Measurements from ENCODE around the gene CEACAM16.
"Not testable (repeated sequence)": the region's sequence is repeated elsewhere in the genome, so short reads cannot be mapped to it uniquely, and the experiment has no call there.

Gene CEACAM16

DNA sequence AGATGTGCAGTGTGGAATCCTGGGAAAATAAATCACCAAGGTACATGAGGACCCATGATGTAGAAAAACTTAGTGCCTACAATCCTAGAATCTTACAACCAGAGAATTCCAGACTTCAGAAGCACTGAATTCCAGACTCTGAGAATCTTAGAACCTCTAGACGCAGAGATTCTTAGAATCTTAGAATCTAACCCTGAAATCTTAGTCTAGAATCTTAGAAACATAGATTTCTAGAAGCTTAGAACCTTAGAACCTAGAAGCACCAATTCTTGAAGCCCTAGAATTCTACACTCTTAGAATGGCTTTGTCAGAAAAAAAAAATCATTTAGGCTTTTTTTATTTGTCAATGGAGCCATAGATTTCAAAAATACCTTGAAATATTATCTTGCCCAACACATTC lies 6.0 kb downstream of the CEACAM16 start:
- no peak for DNase-seq

DNA sequence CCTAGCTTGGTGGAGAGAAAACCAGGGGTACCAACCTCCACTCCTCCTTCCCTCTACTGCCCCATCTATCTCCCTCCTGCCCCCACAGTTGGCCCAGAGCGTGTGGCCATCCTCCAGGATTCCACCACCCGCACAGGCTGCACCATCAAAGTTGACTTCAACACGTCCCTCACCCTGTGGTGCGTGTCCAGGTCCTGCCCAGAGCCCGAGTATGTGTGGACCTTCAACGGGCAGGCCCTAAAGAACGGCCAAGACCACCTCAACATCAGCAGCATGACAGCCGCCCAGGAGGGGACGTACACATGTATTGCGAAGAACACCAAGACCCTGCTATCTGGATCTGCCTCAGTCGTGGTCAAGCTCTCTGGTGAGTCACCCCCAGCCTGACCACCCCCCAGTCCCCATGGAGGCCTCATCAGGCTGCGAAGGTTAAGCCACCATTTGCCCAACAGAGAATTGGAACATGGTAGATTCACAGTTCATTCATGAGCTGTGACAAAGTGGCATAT lies 6.6 kb downstream of the CEACAM16 start:
- DNase-seq, result no peak

DNA sequence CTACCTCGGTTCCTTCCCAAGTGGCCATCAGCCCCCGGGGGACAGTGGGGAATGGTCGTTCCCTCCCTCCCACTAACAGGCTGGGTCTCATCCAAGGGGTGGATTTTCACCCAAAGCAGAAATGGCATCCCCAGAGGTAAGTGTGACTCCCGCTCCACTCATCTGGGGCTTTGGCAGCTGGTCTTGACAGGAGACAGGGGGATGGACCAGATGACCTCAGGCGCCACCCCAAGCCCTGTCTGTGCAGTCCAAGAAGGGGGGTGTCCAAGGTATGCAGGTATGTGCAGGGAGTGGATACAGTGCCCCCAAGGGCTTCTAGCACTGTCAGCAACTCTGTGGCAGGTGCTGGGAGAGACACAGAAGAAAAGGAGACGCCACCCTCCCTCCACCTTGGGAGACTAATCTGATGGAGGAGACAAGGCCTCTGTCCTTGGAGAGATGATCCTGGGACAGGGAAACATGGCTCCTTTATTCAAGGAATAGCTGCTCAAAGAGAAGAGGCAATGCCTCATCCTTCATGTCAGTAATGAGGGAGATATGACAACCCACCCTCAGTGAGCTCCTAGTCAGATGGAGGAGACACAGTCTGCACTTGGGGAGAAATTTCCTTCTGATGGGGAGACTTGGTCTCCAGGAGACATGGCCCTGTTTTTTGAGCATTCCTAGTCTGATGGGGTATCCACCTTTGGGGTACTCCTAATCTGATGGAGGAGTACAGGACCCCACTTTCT lies 7.7 kb downstream of the CEACAM16 start:
- no peak for DNase-seq

DNA sequence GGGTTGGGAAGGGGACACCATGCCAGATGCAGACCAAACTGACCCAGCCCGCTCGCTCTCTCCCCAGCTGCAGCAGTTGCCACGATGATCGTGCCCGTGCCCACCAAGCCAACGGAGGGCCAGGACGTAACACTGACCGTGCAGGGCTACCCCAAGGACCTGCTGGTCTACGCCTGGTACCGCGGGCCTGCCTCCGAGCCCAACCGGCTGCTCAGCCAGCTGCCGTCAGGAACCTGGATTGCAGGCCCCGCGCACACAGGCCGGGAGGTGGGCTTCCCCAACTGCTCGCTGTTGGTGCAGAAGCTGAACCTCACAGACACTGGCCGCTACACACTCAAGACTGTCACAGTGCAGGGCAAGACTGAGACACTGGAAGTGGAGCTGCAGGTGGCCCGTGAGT lies 8.8 kb downstream of the CEACAM16 start:
- no peak for DNase-seq

DNA sequence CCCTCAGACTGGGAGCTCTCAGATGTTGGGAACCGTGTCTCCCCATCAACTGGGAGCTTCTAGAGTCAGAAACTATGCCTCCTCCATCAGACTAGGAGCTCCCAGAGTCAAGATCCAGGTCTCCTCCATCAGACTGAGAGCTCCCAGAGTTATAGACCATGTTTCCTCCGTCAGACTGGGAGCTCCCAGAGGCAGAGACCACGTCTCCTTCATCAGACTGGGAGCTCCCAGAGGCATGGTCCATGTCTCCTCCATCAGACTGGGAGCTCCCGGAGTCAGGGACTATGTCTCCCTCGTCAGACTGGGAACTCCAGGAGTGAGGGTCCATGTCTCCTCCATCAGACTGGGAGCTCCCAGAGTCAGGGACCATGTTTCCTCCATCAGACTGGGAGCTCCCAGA lies 10.0 kb downstream of the CEACAM16 start:
- no peak for DNase-seq

DNA sequence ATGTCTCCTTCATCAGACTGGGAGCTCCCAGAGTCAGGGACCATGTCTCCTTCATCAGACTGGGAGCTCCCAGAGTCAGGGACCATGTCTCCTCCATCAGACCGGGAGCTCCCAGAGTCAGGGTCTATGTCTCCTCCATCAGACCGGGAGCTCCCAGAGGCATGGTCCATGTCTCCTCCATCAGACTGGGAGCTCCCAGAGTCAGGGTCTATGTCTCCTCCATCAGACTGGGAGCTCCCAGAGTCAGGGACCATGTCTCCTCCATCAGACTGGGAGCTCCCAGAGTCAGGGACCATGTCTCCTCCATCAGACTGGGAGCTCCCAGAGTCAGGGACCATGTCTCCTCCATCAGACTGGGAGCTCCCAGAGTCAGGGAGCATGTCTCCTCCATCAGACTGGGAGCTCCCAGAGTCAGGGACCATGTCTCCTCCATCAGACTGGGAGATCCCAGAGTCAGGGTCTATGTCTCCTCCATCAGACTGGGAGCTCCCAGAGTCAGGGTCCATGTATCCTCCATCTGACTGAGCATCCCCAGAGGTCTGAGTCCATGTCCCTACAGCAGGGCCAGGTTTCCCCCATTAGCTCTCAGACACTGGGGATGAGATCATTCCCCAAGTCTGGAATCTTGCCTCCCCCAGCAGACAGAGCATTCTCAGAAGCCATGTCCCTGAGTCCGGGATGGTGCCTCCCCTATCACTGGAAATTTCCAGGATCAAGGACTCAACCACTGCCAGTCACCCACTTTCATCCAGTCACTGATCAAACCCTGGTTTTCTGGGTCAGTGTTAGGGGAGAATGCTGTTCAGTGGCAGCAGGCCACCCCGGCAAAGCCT lies 10.7 kb downstream of the CEACAM16 start:
- not testable (repeated sequence) for DNase-seq

DNA sequence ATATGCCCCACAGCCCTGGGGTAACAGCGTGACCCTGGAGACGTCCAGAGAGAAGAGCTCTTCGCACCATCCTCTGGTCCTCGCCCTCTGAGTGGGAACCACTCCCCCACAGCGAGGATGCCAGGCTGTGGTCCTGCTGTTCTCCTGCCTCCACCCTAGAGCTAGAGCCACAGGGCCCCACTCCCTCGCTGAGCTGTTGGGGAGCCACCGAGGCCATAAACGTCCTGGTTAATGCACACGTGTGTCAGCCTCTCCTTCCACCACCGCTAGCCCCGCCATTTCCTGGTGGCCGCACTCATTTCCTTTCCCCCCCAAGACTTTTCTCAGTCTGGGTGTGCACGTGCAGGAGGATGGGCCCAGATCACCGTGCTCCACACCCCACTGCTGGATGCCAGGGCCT lies 11.5 kb downstream of the CEACAM16 start:
- no peak for DNase-seq

DNA sequence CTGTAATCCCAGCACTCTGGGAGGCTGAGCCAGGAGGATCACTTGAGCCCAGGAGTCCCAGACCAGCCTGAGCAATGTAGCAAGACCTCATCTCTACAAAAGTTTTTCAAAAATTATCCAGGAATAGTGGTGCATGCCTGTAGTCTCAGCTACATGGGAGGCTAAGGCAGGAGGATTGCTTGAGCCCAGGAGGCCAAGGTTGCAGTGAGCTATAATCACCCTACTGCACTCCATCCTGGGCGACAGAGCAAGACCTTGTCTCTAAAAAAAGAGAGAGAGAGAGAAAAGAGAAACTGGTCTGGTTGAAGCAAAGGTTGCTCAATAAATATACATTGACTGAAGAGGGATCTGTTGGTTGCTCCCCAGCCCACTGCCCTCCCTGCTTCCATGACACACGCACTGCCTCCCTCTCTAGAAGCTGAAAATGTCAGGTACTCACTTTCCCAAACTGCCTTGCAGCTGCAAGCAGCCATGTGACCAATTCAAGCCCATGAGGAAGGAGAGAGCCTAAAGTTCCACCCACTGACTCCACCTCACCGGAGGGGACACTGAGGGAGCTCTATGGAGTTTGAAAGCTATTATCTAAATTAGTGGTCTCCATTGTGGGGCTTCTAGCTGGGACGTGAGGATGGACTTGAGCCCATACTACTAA lies 14.0 kb downstream of the CEACAM16 start:
- DNase-seq, result no peak

DNA sequence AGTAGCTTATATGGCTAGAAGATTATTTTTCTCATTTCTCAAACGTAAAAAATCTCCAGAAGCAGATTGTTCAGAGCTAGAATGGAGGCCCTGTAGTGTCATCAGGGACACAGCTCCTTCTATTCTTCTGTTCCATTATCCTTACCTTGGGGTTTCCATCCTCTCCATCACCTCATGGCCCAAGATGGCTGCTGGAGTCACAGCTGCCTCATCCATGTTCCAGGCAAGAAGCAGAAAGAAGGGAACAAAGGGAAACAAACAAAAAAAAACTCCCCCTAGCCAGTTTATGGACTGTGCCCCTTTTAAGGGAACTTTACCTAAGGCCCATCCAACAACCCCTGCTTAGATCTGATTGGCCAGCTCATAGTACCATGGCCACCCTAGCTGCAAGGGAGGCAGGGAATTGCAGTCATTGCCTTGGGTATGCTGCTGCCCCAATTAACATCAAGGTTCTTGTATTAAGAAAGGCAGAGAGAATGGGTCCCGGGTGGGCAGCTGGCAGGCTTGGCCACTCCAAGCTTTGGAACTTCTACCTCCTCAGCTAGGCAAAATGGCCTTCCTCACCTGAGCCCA lies 15.7 kb downstream of the CEACAM16 start:
- DNase-seq, result no peak

DNA sequence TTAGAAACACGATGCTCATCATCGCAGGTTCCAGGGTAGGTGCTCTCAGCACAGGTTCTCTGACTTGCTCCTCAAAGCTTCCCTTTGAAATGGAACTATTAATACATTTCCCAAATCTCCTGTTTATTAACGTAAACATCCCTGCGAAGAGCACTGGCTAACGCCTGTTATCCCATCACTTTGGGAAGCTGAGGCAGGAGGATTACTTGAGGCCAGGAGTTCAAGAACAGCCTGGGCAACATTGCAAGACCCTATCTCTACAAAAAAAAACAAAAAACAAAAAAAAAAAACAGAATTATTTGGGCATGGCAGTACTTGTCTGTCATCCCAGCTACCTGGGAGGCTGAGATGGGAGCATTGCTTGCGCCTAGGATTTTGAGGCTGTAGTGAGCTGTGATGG lies 18.7 kb downstream of the CEACAM16 start:
- DNase-seq, result no peak

DNA sequence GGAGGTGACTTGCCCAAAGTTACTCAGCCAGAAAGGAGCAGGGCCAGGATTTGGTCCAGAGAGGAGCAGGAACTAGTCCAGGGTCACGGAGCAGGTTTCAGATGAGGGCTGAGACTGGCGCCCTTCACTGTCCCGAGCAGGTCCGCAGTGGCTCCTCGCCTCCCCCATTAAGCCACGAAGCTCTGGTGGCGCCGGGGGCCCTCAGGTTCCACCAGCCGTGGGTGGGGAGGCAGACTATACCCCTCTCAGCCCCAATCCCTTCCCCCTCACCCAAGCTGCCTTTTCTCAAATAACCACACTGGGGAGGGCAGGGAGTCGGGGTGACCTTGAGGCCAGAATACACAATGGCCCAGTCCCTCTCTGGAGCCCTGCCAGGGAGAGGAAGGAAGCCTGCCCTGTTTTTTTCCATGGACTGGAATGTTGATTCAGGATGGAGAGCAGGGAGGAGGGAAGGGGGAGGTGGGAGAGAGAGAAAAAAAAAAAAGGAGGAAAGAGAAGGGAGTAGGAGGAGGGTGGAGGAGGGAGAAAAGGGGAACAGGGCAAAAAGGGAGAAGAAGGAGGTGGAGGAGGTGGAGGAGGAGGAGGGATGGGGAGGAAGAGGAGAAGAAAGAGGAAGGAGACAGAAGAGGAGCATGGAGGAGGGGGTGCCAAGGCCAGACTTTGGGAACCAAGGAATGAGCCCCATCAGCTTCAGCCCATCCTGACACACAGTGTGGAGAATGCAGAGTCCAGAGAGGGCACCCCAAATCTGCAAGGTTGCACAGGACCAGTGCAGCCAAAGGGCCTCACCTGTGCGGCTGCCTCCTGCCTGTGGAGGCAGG lies 19.7 kb downstream of the CEACAM16 start:
- DNase-seq, result peak; percentile 84

DNA sequence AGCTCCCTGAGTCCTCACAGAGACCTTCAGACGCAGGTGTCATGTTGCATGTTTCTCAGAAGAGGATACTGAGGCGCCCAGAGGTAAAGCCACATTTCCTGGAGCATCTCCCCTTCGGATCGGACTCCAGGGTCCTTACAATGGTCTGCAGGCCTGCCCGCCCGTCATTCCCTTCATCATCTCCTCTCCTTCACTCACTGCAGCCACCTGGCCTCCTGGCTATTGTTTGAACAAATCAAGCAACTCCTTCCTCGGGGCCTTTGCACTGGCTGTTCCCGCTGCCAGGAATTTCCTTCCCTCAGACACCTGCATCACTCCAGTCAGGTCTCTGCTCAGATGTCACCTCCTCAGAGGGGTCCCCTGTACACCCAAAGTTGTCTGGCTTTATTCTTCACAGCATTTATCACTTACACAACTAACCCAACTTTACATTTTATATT lies 20.3 kb downstream of the CEACAM16 start:
- no peak for DNase-seq

DNA sequence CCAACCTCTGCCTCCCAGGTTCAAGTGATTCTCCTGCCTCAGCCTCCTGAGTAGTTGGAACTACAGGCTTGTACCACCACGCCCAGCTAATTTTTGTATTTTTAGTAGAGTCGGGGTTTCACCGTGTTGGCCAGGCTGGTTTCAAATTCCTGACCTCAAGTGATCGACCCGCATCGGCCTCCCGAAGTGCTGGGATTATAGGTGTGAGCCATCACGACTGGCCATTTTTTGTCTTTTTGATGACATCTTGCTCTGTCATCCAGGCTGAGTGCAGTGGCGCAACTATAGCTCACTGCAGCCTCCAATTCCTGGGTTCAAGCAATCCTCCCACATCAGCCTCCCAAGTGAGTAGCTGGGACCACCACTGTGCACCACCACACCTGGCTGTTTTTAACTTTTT lies 21.4 kb downstream of the CEACAM16 start:
- DNase-seq, result not testable (repeated sequence)

DNA sequence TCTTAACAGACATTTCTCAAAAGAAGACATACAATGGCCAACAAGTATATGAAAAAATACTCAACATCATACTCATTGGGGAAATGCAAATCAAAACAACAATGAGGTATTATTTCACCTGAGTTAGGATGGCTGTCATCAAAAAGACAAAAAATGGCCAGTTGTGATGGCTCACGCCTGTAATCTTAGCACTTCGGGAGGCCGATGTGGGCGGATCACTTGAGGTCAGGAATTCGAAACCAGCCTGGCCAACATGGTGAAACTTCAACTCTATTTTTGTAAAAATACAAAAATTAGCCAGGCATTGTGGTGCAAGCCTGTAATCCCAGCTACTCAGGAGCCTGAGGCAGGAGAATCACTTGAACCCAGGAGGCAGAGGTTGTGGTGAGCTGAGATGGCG lies 22.0 kb downstream of the CEACAM16 start:
- no peak for DNase-seq

DNA sequence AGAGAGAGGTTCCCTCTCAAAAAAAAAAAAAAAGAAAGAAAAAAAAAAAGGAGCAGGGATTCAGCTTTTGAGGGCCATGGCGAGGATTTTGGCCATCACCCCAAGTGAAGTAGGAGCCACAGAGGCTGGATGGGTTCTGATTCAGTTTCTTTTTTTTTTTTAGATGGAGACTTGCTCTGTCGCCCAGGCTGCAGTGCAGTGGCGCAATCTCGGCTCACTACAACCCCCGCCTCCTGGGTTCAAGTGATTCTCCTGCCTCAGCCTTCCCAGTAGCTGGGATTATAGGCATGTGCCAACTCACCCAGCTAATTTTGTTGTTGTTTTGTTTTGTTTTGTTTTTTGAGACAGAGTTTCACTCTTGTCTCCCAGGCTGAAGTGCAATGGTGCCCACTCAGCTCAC lies 22.4 kb downstream of the CEACAM16 start:
- DNase-seq, result not testable (repeated sequence)

DNA sequence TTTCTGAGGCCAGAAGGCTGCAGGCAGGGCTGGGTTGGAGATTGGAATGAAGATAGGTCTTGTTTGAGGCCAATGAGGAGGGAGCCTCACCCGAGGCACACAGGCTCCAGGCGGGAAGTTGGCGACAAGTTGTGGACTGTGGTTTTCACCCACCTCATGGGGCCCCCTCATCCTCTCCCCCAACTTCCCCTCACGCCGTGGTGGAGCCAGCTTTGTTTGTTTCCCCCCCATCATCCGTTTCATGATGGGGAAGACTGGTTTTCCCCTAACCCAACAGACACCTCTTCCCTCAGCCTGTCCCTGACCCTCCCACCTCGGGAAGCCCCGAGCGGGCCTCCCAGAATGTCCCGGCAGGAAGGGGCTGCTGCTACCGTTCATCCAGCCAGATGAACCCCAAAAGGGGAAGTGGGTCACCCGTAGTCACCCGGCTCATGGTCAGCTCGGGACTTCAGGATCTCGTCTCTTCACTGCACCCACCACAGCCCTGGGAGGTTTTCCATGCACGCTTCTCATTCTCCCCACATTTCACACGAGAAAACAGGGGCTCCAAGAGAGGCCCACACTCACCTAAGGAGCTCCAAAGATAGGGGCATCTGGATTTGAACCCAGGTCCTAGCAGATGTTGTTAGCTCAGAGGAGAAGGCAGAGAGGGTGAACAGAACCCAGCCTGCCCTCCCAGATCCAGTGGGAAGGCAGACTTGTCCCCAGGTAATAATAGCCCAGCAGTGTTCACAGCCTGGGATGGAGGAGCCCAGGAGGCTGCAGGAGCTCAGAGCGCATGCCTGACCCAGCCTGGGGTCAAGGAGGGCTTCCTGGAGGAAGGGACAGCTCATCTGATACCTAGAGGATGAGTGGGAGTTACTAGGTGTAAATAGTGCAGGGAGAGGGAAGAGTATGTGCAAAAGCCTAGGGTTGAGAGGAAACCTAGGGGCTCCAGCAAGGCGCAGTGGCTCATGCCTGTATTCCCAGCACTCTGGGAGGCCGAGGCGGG lies 23.5 kb downstream of the CEACAM16 start:
- DNase-seq, result no peak

DNA sequence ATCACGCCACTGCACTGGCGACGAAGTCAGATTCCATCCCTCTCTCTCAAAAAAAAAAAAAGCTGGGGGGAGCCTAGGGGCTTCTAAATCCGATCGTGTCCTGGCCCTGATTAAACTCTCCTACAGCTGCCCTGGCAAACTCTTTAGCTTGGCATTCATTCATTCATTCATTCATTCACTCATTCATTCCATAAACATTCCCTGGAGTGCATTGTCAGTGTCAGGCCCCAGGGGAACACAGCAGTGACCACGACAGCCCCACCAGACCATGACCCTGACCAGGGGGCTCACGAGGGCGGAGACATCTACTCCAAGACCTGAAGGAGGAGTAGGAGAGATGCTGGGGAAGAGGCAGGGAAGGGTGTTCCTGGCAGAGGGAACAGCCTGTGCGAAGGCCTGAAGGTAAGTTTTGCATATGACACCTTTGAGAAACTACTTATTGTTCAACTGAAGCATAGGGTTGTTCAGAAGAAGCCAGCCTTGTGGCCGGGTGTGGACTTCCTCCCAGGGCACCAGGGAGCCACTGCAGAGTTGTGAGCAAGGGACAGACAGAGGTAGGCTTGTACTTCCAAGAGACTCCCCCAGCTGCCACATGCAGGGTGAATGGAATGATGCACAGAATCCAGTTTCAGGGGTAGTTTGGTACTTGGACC lies 24.5 kb downstream of the CEACAM16 start:
- no peak for DNase-seq

DNA sequence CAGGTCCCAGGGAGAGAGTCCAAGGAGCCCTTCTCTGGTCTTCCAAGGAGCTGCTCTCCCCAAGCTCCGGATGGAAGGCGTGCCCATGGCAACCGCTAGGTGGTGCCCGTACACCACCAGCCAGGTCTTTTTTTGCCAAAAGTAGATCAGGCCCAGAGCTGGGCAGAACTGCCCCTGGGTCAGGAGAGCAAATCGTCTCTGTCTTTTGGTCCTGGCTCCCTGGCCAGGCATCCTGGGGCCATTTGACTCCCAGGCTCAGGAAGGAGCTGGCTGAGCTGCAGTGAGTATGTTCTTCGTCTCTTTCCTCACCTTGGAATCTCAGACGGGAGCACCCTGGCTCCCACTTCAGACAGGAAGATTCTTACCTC lies 25.0 kb downstream of the CEACAM16 start:
- DNase-seq, result peak; percentile 70

DNA sequence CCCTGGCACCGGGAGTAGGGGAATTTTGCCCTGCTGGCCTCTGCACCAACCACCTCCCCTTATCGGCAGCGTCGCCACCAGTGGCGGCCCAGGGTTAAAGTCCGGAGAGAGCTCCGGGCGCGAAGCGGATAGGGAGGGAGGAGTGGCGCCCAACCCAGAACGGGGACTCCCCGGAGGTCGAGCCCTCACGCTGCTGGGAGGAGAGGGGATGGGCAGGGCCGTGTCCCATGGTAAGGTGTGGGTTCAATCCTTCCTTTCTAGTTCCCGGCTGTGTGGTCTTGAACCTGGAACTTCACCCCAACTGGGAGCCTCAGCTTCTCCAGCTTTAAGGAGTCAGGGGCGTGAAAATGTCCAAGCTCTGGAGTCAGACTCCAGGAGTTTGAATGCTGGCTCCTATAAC lies 26.3 kb downstream of the CEACAM16 start:
- DNase-seq, result no peak

DNA sequence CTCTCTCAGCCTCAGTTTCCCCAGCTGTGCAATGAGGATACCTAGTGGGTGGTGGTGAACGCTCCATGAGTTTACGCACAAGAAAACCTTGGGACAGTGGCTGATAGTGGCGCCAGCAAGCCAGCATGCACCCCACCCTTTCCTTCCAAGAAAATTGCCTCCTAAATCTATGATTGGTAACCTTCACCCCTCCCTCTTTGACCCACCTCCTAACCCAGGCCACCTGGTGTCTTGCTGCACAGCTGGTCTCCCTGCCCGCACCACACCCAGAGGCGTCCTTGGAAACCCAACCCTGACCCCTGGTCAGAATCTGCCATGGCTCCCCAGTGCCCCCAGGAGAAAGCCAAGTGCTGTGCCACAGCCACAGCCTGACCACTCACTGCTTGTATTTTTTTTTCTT lies 26.7 kb downstream of the CEACAM16 start:
- no peak for DNase-seq

DNA sequence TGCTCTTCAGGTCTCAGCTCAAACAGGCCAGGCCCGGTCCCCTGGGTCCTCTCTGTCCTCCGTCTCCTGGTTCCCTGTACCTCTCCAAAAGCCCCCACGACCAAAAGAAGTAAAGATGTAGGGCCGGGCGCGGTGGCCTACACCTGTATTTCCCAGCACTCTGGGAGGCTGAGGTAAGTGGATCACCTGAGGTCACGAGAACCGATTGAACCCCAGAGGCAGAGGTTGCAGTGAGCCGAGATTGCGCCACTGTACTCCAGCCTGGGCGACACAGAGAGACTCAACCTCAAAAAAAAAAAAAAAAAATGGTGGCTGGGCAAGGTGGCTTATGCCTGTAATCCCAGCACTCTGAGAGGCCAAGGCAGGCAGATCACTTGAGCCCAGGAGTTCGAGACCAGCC lies 27.5 kb downstream of the CEACAM16 start:
- DNase-seq, result no peak
